Measurements from ENCODE around the gene TRABD2B.

TRABD2B gene

DNA sequence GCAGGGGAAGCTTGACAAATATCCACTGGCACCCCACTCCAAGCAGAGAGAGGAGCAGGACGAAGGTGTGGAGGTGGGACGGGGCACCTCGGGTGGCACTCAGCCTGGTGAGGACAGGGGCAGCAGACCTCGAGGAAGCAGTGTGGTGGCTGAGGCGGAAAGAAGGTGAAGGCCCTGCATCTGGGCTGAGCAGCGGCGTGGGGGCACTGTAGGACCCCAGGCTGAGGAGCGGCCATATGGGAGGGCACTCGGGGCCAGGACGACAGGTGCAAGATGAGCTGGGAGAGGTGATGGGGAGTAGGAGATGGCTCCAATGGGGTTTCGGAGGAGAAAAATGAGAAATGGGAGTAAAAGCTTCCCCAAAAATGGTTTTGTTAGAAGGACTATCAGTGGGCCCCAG lies 224.9 kb downstream of the TRABD2B start:
- H3K4me3 ChIP-seq (replicated peaks; ENCODE audit: low read depth, low read length) = no peak overlapping the region
- no peak for DNase-seq (ENCODE audit: low read depth)
- TF ChIP-seq, protein P1, sequence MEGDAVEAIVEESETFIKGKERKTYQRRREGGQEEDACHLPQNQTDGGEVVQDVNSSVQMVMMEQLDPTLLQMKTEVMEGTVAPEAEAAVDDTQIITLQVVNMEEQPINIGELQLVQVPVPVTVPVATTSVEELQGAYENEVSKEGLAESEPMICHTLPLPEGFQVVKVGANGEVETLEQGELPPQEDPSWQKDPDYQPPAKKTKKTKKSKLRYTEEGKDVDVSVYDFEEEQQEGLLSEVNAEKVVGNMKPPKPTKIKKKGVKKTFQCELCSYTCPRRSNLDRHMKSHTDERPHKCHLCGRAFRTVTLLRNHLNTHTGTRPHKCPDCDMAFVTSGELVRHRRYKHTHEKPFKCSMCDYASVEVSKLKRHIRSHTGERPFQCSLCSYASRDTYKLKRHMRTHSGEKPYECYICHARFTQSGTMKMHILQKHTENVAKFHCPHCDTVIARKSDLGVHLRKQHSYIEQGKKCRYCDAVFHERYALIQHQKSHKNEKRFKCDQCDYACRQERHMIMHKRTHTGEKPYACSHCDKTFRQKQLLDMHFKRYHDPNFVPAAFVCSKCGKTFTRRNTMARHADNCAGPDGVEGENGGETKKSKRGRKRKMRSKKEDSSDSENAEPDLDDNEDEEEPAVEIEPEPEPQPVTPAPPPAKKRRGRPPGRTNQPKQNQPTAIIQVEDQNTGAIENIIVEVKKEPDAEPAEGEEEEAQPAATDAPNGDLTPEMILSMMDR (IDR thresholded peaks at IDR 0.05; ENCODE audit: low read length, missing control alignments) = no peak

DNA sequence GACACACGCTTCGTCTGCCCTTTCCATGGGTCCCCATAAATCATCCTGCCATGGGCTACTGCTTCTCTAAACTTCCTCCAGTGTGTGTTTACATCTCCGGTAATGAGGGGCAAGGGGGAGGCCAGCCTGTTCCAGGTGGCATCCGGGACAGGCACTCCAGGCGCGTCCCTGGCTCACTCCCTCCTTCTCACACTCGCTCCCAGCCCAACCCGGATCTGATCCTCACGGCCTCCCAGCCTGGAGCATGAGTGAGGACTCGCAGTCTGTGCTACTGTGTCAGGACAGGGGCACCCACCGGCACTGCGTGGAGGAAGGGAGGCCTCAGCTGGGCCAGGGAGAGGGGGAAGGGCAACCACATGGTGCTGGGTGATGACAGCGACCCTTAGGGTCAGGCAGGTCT lies 225.4 kb downstream of the TRABD2B start:
- no peak overlapping the region for H3K4me3 ChIP-seq (replicated peaks; ENCODE audit: low read depth, low read length)
- TF ChIP-seq, protein P1 (IDR thresholded peaks at IDR 0.05; ENCODE audit: low read length, missing control alignments) = no peak
- DNase-seq (ENCODE audit: low read depth) = no peak

DNA sequence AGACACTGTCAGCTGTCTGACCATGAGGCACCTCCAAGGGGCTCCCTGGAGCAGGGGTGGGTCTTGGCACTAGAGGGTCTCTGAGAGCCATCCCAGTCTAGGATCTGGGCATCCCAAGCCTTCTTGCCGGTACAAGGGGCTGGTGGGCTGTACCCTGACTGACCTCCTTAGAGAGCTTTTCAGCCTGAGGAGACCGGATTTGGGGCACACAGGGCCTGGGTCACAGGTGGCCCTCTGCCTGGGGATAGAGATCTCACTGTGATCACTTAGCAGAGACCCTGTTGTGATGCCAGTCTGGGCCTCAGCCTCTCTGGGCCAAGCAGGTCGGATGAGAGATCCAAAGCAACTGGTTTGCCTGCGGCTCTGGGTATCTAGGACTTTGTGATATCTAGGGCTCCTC lies 227.2 kb downstream of the TRABD2B start:
- no peak for DNase-seq (ENCODE audit: low read depth)
- no peak overlapping the region for H3K4me3 ChIP-seq (replicated peaks; ENCODE audit: low read depth, low read length)
- TF ChIP-seq, protein P1 (IDR thresholded peaks at IDR 0.05; ENCODE audit: low read length, missing control alignments) = no peak

DNA sequence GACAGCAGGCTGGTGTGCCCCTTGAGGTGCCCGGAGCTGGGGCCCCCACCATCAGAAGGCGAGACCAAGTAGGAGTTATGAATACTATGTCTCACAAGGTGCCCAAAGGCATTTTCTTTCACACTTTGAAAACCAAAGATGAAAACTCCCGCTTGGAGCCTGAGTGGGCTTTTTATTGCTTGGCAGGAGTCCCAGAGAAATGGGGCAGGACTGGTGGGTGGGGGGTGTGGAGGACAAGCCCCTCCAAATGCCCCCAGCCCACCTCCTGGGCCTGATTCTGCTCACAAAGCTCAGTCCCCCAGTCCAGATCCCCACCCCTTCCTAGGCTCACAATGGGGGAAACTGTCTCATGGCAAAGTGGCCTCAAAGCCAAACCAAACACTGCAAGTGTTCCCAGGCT lies 227.9 kb downstream of the TRABD2B start:
- H3K4me3 ChIP-seq (replicated peaks; ENCODE audit: low read depth, low read length) = no peak overlapping the region
- no peak for DNase-seq (ENCODE audit: low read depth)
- TF ChIP-seq, protein P1 (IDR thresholded peaks at IDR 0.05; ENCODE audit: low read length, missing control alignments) = no peak

DNA sequence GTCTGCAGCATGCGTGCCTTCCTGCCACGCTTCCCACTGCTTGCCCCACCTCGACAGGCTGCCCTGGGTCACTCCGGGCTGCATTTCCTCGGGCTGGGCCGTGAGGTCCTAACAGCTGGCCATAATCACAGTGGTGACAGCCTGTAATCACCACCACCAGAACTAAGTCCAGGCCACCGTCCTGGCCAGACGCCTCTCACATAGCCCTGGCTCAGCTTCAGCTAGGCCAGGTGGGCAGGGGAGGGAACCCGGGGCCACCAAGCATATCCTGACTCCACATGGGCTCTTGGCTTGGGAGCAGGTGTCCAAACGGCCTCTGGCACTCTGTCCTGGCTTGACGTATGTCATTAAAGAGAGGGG lies 229.5 kb downstream of the TRABD2B start:
- no peak for DNase-seq (ENCODE audit: low read depth)
- TF ChIP-seq, protein P1 (IDR thresholded peaks at IDR 0.05; ENCODE audit: low read length, missing control alignments) = no peak
- H3K4me3 ChIP-seq (replicated peaks; ENCODE audit: low read depth, low read length) = no peak overlapping the region

DNA sequence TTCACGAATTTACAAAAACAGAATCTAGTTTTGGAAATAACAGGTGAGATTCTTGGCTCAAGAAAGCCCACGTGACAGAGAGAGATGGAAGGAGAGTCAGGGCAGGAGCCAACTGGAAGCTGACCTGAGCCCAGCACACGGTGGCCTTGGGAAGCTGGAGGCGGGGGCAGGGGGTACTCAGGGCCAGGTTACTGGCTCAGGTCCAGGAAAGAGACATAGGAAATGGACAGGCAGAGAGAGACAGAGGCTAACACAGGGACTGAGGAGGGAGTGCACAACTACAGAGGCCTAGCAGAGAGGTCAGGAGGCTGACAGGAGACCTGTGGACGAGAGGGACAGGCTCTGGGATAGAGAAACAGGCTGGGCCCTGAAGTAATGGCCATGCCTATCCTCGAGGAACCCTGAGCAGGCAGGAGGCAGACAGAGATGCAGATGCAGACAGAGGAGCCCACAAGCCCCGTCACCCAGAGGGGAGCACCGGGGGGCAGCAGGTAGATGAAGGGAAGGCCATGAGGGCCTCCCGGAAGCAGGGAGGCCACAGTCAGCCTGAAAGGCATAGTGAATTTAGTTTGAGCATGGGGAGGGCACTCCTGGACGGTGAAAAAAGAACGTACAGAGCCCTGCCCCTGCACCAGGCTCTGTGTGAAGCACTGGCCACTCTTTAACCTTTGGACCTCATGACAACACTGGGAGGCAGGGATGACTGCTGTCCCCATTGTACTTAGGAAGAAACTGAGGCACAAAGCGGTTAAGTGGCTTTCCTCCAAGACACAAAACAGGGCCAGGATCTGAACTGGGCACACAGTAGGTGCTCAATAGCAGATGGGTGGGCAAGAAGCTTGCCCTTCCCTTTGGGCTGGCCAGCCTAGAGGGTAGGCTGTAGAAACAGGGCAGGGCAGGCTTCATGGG lies 230.1 kb downstream of the TRABD2B start:
- H3K4me3 ChIP-seq (replicated peaks; ENCODE audit: low read depth, low read length) = no peak overlapping the region
- DNase-seq (ENCODE audit: low read depth) = no peak
- TF ChIP-seq, protein P1 (IDR thresholded peaks at IDR 0.05; ENCODE audit: low read length, missing control alignments) = no peak

Data from fibroblast of pulmonary artery (primary cell).